Measurements from ENCODE around the gene SPDYC. TPM values are rescaled to one million over a fixed set of nuclear protein-coding genes. Genes with fewer than 3 reads are reported as not detected.

Gene SPDYC
- total RNA-seq: not detected

GRCh38 chr11:65170058-65170534 is at the start of gene SPDYC:
TSS of gene SPDYC (plus strand) at chr11:65170233. CDS start at chr11:65171358, 1,125 bp downstream.
- Histone ChIP-seq H3K27ac (no peak within 1 kb of the TSS), H3K4me1 (no peaks in the 10 kb centered on the region), H3K36me3 (no peaks in the 10 kb centered on the region), H3K9me3 (no peaks in the 10 kb centered on the region), H3K27me3 (no peaks in the 10 kb centered on the region), H3K4me3 (no peak within 1 kb of the TSS)
- no peak for TF ChIP-seq POLR2A (IDR thresholded peaks at IDR 0.05)
- intact Hi-C loops (cut with DNase I; ENCODE audit: low total_unique reads): no loop called here
- DNase-seq (ENCODE audit: low spot score in 2 of 2): no peak

DNA sequence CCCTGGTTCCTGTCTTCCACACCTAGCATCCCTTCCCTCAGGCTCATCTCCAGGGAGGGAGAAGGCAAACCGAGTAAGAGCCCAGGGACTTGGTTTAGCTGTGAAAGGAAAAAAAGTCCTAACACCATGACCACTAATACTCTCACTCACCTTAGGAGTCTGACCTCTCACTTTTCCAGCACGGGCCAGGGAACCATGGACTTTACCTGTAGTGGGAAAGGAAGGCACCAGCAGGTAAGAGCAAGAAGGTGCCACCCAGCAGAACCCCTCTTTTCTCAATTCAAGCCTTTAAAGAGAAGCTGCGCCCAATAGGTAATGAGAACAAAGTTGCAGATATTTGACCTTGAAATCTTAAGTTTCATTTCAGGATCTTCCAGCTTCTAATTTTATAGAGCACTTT is 49.2 kb upstream of the SPDYC start:
- peak overlapping the region; percentile 94 to 99 for H3K27ac ChIP-seq
- intact Hi-C loops (cut with DNase I; ENCODE audit: low total_unique reads): loop anchor here (10.0 kb wide), 1 partner anchor 64 kb away; the partner anchor contains the start of gene CAPN1
- H3K4me1 ChIP-seq: peaks cover 5 to 15% of the 10 kb centered on the region in 2 donors
- peaks cover 4% of the 10 kb centered on the region for H3K36me3 ChIP-seq
- H3K4me3 ChIP-seq: peak overlapping the region in 2 of 3 donors; percentile 84 to 87
- no peak for DNase-seq (ENCODE audit: low spot score in 2 of 2)
- TF ChIP-seq POLR2AphosphoS5 (IDR thresholded peaks at IDR 0.05): no peak
- TF ChIP-seq, protein P1, sequence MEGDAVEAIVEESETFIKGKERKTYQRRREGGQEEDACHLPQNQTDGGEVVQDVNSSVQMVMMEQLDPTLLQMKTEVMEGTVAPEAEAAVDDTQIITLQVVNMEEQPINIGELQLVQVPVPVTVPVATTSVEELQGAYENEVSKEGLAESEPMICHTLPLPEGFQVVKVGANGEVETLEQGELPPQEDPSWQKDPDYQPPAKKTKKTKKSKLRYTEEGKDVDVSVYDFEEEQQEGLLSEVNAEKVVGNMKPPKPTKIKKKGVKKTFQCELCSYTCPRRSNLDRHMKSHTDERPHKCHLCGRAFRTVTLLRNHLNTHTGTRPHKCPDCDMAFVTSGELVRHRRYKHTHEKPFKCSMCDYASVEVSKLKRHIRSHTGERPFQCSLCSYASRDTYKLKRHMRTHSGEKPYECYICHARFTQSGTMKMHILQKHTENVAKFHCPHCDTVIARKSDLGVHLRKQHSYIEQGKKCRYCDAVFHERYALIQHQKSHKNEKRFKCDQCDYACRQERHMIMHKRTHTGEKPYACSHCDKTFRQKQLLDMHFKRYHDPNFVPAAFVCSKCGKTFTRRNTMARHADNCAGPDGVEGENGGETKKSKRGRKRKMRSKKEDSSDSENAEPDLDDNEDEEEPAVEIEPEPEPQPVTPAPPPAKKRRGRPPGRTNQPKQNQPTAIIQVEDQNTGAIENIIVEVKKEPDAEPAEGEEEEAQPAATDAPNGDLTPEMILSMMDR (IDR thresholded peaks at IDR 0.05): no peak
- TF ChIP-seq POLR2A (IDR thresholded peaks at IDR 0.05): no peak
- no peaks in the 10 kb centered on the region for H3K27me3 ChIP-seq
- H3K9me3 ChIP-seq: no peaks in the 10 kb centered on the region

DNA sequence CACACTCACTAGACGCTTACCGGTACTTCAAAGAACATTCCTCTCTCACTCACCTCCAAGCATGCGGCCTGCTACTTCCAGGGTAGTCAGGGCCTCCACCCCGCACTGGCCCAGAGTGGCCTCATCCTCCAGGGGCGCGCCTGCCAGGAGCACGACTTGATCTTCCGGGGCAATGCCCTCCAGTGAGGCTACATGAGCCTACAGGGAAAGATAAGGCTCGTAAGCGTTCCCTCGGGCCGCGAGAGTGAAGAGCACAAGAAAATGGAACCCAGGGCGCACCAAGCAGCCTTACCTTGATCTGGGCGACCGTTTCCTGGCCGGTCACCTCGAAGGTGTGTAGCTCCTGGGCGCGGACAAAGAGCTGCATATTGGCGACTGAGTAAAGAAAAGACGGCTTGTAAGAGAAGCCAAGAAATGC is 48.6 kb upstream of the SPDYC start:
- peaks cover 10% of the 10 kb centered on the region for H3K36me3 ChIP-seq
- H3K4me1 ChIP-seq: peaks cover 5 to 10% of the 10 kb centered on the region in 2 donors
- intact Hi-C loops (cut with DNase I; ENCODE audit: low total_unique reads): loop anchor here (10.0 kb wide), 1 partner anchor 63 kb away; the partner anchor contains the start of gene CAPN1
- no peaks in the 10 kb centered on the region for H3K9me3 ChIP-seq
- no peaks in the 10 kb centered on the region for H3K27me3 ChIP-seq
- TF ChIP-seq POLR2AphosphoS5 (IDR thresholded peaks at IDR 0.05): no peak
- TF ChIP-seq, protein P1 (IDR thresholded peaks at IDR 0.05): no peak
- DNase-seq (ENCODE audit: low spot score in 2 of 2): no peak
- peak overlapping the region; percentile 84 to 88 (median 87) for H3K4me3 ChIP-seq
- H3K27ac ChIP-seq: peak overlapping the region; percentile 94 to 99

DNA sequence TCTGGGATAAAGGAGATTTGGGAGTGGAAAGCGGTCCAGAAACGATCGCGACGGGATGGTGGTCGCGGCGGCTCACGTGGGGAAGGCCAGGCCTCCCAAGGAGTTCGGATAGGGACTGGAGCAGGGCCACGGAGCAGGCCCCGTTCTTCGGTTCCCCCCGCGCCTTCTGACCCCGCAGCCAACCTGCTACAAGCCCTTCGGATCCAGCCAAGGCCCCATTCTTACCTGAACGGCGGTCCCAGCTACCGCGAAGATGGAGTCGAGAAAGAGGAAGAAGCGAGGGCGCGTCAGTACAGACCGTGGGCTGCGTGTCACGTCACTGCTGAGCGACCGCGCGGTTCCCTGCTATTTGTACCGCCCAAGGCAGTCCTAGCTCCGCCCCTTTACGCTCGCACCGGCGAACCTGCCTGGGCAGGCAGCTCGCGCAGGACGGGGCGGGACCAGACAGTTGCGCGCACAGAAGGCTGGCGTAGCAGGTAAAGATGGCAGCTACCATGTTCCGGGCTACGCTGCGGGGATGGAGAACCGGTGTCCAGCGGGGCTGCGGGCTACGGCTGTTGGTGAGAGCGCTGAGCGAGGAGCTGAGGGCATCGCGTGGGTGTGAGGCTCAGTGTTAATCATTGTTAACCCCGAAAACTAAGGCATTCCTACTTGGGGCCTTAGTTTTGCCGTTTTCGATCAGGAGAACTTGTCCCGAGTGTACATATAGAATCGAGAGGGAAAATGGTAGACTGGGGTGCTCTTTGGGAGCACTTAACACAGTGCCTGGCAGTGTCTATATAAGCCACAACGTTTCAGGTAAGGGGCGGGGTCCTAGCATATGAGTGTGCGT is 48.0 kb upstream of the SPDYC start, which contains the start of the genes FAU and MRPL49:
TSS of gene FAU (minus strand) at position 270 of the 832 bp plus-strand sequence. CDS start 321 bp downstream, outside the sequence.
TSS of gene MRPL49 (plus strand) at position 457 of the 832 bp plus-strand sequence. CDS start at position 483, 26 bp downstream.
- peaks cover 14% of the 10 kb centered on the region for H3K36me3 ChIP-seq
- DNase-seq (ENCODE audit: low spot score in 2 of 2): peak; percentile 99
- no peaks in the 10 kb centered on the region for H3K27me3 ChIP-seq
- intact Hi-C loops (cut with DNase I; ENCODE audit: low total_unique reads): loop anchor here (10.0 kb wide), 1 partner anchor 63 kb away; the partner anchor contains the start of gene CAPN1
- TF ChIP-seq, protein P1 (IDR thresholded peaks at IDR 0.05): no peak
- TF ChIP-seq POLR2A (IDR thresholded peaks at IDR 0.05) (peak; percentile 80), POLR2AphosphoS5 (IDR thresholded peaks at IDR 0.05) (peak; percentile 93 to 97 (median 96))
- peak within 1 kb of the TSS; percentile 84 to 88 (median 87) for H3K4me3 ChIP-seq
- H3K4me1 ChIP-seq: peaks cover 5 to 7% of the 10 kb centered on the region in 2 donors
- no peaks in the 10 kb centered on the region for H3K9me3 ChIP-seq
- H3K27ac ChIP-seq: peak within 1 kb of the TSS; percentile 94 to 99

GRCh38 chr11:65124480-65125196 is 45.4 kb upstream of the SPDYC start:
- no peak overlapping the region for H3K27ac ChIP-seq
- intact Hi-C loops (cut with DNase I; ENCODE audit: low total_unique reads): loop anchor here (10.0 kb wide), 1 partner anchor 60 kb away; the partner anchor contains the start of gene CAPN1
- no peaks in the 10 kb centered on the region for H3K27me3 ChIP-seq
- peaks cover 29% of the 10 kb centered on the region for H3K36me3 ChIP-seq
- no peak for TF ChIP-seq POLR2AphosphoS5 (IDR thresholded peaks at IDR 0.05)
- TF ChIP-seq, protein P1 (IDR thresholded peaks at IDR 0.05): no peak
- no peak for TF ChIP-seq POLR2A (IDR thresholded peaks at IDR 0.05)
- no peaks in the 10 kb centered on the region for H3K9me3 ChIP-seq
- peaks cover 5 to 7% of the 10 kb centered on the region in 2 donors for H3K4me1 ChIP-seq
- no peak for DNase-seq (ENCODE audit: low spot score in 2 of 2)
- no peak overlapping the region for H3K4me3 ChIP-seq

Measured in breast epithelium (tissue), 4 donors.